CD4-positive, alpha-beta T cell treated with Interferon alpha-2 for 1 hour (primary cell): Measurements from ENCODE around the gene ULK2.

Experiments
- DNase-seq, 2 donors: peaks; one replicate each; pipeline ENCODE4 v3.0.0-alpha.2; 2020 to 2022

The ULK2 gene

DNA sequence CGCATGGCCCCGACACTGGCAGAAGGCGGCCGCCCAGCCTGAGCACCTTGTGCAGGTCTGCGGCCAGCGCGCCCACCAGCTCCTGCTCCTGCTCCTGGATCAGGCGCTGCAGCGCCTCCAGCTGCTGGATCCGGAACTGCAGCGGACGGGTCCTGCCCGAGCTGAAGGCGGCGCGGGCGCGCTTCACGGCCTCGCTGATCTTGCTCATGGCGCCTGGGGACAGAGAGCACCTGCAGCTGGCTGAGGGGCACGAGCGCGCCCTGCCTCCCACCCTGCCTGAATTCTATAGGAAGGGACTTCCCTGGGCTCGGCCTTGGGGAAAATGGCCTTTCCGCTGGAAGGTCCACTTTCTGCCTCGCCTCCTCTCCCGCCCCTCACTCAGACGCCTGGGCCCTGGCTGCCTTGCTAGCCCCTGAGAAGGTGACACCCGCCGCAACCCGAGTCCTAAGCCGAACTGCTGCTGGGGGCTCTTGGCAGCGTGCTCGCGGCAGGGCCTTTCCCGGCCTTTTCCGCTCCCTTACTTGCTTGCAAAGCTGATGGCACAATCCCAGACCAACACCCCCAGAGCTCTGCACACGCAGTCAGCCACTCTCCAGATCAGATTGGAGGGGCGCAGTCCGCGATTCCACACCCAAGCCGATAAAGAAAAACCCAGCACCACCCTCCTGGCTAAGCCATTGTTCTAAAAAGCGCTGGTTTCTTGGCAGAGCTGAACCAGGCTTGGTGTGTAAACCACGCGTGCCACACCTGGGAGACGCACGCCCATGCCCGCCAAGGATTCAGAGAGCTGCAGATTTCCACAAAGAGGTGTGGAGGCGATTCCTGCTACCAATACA is 122.6 kb downstream of the ULK2 start:
- peak; percentile 80 to 85 for DNase-seq

DNA sequence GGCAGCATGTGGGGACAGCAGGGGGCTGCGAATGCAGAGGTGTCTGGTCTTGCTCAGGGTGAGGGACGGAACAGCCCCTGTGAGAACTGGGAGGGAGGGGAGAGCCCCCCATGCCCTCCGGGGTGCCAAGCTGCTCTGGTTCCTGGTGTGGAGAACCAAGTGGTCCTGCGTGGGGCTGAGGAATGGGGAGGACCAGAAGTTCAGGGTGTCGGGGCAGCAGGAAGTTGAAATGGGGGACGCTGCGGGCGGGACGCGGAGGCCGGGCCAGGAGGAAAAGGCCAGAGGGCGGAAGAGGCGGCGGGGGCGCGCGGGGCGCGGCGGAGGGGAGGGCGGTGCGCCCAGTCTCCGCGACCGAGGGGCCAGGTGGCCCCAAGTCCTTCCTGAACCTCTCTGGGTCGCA is 123.2 kb downstream of the ULK2 start:
- peak in 1 of 2 donors; percentile 7 for DNase-seq

DNA sequence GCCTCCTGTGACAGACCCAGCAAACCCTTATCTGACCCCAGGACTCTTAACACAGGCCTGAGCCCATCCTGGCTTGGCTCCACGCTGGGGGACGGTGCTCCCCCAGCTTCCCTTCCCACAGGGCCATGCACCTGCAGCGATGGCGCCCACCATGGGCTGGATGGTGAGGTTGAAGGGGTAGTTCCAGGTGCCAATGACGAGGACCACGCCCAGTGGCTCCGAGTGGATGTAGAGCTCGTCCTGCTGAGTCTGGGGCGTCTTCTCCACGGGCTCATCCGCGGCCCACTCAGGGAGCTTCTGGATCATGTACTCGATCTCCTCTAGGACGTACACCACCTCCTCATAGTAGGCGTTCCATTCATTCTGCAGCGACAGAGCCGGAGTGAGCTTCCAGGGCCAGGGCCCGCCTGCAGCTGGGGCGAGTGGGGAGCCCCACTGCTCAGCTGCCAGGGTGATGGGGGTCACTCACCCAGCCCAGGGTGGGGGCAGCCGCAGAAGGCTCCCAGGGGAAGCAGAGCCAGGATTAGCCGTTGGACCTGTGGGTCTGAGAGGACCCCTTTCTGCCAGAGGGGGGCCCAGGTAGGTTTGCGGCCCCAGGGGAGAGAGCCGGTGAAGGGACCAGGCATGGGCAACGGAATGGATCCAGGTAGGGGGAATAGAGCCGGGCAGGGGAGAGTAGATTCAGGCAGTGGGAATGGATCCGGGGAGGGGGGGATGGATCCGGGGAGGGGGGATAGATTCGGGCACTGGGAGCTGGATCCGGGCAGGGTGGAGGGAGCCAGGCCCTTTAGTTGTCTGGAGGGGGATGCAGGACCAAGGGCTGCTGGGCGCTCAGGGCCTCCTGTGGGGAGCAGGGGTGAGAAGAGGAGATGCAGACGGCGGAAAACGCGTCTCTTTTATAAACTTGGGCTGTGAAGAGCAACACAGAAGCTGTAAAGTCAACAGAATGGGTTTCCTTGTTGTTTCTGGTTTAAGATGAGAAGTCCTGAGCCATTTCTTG is 124.3 kb downstream of the ULK2 start:
- DNase-seq, result no peak

DNA sequence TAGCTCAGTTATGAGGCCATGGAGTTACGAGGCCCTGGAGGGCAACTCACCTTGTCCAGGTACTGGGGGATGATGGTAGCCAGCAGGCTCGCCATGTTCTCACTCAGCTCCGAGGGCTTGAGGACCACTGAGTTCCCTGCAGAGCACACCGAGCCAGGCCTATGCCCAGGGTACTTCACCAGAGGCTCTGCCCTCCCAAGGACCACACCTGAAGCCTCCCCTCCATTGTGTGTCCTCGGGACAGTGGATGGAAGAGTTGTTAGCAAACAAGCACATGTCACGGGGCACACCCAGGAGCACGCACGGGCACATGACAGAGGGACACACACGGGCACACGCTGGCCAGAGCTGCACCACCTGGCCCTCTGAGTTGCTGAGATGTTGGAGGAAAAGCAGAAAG is 125.2 kb downstream of the ULK2 start:
- no peak for DNase-seq

DNA sequence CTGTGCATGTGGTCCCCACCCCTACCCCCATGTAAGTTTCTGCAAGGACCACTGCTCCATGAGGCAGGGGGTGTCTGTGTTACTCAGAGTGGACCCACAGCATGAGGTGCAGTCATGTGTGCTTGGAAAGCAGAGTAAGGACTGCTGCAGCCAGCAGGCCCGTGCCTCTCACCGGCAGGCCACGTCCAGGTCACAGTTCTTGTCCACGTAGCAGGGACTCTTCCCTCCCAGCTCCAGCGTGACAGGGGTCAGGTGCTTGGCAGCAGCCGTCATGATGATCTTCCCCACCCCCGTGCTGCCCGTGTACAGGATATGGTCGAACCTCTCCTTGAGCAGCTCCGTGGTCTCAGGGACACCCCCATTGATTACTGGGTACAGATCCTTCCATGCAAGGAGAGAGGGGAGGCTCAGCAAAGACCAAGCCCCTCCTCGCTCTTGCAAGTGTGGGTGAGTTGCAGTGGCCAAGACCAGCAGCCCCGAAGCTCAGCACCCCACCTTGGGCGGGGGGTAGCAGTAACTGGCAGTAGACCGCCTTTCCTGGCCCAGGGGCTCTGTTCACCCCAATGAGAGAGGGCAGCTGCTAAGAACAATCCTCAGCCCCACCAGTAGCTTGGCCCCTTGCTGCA is 125.8 kb downstream of the ULK2 start:
- DNase-seq, result no peak

DNA sequence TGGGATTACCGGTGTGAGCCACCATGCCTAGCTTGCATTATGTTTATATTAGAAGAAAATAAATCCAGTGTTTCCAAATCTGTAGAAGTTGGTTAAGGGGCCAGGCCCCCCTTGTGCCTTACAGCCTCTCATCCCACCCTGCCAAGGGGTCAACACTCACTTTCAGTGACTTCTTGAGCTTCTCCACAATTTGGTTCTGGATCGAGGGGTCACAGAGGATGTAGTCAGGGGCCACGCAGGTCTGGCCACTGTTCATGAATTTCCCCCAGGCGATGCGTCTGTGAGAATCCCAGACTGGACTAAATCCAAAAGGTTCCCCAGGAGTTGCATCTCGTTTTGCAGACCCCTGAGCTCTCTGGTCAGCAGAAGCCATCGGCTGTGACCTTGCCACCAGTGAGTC is 126.8 kb downstream of the ULK2 start:
- DNase-seq, result no peak

DNA sequence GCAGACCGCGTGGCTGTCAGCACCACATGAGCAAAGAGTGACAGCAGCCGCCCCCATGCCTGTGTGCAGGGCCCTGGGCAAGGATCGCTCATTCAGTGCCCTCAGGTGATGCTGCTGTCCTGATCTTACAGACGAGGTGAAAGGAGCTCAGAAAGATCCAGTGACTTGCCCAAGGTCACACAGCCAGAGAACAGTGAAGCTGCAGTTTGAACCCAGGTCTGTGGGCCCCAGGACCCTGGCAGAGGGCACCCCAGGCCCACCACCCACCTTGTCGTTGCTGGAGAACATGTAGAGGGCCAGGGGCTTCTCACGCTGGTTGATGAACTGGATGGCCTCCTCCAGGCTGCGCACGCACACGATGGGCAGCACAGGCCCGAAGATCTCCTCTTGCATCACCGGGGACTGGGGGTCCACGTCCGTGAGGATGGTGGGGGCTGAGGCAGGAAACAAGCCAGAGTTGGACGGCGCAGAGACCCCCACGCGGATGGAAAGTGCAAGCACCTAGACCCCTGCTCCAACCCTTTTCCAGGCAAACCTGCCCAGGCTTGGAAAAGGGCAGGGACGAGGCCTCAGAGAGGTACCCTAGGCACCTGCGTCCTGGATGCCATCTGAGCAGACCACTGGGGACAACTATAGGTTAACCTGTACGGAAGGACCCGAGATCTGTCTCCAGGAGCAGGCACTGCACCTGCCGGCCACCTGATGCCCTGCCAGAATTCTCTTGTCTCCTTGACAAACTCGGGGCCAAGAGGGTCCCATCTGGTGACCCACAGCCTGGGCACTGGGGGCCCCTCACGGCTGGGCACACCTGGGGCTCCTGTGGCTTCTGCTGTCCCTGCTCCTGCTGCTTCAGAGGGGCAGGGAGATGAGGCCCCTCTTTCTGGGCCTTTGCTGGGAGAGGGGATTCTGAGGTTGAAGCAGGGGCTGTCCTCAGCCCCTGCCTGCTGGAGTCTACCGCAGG is 128.2 kb downstream of the ULK2 start:
- DNase-seq, result no peak

DNA sequence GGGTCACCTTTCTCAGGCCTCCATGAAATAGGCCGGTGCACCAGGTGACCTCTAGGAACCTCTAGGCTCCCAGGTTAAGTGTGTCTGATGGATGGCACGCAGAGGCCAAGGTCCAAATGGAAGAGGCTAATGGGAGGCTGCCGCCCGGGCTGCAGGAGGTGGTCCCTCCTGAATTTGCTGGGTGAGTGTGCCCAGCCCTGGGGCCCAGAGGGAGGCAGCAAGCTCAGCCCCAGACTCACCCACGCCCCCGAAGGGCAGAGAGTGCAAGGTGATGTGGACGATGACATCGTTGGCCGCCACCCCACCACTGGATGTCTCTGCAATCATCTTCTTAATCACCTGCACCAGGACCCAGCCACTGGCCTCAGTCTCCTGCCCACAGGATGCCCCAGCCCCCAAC is 129.0 kb downstream of the ULK2 start:
- DNase-seq, result no peak

DNA sequence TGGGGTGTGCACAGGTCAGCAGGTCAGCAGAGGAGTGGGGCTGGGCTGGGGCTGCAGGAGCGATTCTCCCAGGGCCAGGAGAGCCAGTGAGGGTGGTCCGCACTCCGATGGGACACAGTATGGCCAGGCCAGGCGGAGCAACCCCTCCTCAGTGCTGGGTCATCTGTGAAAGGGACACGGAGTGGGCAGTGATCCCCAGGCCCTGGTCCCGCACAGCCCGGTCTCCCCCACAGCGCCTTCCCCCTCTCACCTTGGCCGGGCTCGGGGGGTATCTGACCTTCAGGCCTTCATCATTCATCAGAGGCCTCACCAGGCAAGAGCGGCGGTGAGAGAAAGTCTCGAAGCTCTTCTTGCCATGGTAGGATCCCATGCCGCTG is 129.7 kb downstream of the ULK2 start:
- DNase-seq, result no peak

DNA sequence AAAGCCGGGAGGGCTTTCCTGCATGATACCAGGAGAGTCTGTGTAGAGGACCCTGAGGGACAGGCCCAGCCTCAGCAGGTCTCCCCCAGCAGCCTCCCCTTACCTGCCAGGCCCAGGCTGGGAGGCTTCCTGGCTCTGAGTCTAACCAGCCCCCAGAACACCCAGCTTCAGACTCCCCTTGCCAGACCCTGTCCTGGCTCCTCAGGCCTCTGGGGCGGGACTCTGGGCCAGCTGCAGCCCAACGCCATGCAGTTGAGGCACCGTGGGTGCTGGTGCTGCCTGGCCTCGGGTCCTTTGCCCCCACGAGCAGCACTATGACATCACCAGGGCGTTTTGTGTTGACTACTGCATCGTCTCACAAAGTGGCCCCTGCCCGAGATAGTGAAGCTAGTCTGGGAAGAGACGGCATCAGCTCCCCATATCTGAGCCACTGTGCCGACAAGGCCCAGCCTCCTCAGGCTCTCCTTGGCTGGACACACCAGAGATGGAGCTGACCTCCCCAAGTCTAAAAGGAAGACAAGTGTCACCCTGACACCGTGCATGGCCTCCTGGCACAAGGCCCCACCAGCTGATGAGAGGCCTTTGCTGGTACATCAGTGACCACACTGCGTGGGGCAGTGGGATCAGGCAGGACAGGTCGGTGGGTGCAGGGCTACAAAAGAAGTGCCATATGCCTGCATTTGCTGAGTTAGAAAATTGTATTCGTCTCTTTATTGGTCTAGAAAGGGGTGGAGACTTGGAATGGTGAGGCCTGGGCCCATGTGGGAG is 130.2 kb downstream of the ULK2 start:
- no peak for DNase-seq

DNA sequence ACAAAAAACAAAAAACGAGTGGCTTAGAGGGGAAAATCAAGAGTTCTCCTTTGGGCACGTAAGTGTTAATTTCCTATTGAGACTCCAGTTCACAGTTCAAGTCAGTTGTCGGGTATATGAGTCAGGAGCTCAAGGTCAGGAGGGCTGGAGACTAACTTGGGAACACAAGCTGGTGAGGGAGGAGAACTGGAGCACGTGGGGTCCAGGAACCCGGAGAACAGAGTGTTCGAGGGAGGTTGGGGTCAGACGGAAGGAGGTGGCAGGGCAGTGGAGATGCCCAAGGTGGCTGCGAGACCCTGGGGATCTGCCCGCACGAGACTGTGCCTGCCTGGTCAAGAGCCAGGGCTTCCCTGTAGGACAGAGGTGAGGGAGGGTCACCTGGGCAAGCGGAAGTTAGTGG is 131.7 kb downstream of the ULK2 start:
- no peak for DNase-seq

DNA sequence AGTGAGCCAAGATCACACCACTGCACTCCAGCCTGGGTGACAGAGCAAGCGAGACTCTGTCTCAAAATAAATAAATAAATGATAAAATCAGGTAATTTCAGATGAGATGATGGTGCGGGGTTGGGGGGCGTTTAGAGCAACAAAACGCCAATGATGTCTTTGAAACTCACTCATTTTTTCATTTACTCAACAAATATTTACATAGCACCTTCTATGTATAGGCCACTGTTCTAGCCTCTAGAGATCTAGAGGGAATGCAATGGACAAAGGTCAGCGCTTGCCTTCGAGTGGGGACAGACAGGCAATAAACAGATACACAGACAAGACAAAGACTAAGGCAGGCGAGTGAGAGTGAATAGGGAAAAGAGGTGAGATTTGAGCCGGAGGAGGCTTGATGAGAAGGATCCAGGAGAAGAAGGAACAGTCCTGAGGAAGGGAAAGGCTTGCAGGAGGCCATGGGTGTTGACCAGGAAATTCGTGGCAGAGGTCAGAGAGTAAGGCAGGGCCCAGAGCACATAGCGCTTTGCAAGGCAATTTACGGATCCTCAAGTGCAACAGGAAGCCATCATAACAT is 133.7 kb downstream of the ULK2 start:
- DNase-seq, result no peak

DNA sequence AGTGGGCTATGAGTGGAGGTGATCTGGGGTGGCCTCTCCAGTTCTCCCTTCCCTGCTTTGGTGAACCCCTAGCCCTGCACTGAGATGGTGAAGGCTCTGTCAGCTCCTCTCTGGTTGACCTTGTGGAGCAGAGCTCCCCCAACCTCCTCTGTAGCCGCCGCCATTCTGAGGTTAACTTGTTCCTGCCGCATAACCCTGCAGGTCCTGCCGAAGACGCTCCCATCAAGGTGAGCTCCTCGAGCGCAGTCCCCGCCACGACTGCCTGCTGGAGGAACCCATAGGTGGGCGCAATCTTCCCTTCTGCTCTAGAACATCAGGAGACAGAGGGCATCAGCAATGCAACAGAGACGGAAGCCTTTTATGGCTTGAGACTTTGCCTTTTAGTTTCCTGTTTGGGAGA is 136.1 kb downstream of the ULK2 start:
- DNase-seq, result no peak

DNA sequence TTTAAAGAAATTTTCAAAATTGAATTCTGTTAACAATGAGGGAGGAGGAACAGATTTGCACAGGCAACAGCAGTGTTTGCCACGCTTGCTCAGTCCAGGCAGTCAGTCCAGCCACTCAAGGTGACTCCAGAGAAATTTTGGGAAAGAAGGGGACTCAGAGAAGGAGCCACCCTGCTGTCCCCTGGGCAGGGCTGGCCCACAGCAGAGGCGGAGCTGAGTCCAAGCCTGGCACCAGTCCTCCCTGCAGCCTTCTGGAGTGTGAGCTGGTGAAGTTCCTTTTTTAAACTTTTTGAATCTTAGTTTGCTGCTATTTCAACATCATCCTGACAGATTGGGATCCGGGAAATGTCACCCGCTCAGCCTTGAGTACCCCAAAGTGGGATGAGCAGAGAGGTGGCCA is 136.9 kb downstream of the ULK2 start:
- no peak for DNase-seq

DNA sequence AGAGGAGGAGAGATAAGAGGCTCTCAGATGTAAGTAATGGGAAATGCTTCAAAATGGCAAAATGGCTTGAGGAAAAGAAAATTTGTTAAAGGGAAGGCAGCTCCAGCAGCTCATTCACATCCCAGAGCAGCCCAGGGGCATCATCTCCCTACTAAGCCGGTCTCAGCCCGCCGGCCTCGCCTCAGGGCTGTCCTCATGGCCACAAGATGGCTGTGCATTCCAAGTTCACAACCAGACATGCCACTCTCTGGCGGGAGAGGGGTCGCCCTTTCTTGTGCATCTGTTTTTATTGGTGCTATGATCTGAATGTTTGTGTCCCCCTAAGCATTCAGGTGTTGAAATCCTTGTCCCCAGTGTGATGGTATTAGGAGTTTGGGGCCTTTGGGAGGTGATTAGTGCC is 137.8 kb downstream of the ULK2 start:
- no peak for DNase-seq

DNA sequence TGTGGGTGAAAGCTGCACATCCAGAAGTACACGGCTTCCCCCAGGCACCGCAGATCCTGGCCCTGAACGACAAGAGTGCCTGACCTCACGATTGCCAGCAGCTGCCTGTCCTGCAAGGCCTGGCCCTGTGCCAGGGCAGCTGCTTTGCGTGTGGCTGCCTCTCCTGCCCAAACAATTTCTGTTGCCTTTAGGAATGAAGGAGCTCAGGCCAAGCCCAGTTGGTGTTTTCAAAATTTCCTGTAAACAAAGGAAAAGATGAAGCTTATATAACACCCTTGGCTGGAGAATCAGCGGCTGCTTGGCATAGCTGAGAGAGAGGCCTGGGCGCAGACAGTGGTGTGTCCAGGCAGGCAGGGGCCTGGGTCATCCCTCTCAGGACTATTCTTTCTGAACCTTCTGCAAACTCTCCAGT is 139.6 kb downstream of the ULK2 start:
- no peak for DNase-seq

DNA sequence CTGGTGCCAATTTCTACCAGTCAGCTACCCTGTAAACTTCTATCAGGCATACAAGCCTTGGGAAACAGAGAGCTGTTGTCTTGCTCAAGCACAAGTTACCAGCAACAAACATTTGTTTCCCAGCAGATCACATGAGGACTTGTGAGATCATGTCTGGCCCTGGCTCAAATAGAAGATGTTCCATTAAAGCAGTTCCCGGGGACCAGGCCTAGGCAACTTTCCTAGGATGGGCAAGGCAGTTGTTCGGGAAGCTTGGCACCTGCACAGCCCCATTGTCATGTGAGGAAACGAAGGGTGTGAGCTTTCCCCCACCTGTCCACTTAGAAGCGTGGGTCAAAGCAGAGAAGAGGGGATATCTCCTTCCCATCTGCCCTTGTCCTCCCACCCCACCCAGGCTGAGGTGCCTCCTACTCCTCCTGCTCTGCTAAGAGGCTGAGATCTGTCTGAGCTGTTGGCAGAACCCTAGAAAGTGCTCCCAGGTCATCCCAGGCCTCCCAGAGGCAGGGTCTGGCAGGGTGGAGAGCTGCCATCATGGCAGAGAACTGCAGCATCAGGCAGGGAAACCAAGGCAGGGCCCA is 140.1 kb downstream of the ULK2 start:
- DNase-seq, result no peak

DNA sequence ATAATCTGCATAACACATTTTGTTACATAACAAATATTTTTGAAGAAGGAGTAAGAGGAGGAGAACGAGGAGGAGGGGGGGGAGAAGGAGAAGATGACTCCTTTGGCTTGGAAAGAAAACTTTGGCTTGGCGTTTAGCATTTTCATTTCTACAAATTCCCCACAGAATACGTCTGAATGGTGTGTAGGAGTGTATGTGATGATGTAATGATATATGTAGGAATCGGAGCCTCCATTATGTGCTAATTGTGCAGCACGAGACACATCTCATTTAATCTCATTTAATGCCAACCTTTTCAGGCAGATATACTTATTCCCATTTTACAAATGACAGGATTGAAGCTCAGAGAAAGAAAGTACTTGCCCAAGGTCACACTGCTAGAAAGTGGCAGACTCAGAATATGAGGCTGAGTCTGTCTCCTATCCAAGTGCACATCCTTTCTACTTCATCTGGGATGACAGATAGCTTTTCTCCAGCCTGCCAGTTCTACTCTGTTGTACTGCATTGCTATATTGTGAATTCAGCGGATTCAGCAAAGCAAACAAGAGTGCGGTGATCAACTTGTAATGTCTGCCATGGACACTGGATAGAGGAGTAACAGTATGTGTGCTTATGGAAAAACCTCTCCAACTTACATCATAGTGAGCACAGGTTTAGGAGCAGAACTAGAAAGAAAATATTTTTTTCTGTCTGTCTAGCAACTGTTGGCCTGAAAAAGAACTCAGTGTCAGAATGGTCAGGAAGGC is 140.9 kb downstream of the ULK2 start:
- no peak for DNase-seq

DNA sequence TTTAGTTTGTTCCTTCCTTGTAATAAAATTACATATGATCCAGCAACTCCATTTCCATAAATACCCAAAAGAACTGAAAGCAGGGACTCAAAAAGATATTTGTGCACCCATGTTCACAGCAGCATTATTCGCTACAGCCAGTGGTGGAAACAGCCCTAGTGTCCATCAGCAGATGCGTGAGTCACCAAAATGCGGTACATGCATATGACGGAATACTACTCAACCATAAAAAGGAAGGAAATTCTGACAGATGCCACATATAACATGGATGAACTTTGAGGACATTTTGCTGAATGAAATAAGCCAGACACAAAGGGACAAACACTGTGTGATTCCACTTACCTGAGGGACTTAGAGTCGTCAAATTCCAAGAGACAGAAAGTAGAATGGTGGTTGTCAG is 142.2 kb downstream of the ULK2 start:
- DNase-seq, result peak in 1 of 2 donors; percentile 25
